HepG2 (cell line): ENCODE measurements around the gene OPRL1. TPM values are rescaled to one million over a fixed set of nuclear protein-coding genes. Genes with fewer than 3 reads are reported as not detected.

Experiments used
- AGO2 ChIP-seq: fragments of 200-400 bp; formaldehyde crosslinking; optimal IDR thresholded peaks from 2 replicates; pipeline ENCODE3; 2017; ENCODE audit warnings: mild to moderate bottlenecking, low read depth, low read length, moderate library complexity
- CEBPB ChIP-seq: IDR thresholded peaks from 2 replicates; pipeline ENCODE4 v1.6.1; 2011; ENCODE audit warnings: low read depth, low read length, improper control_type of control experiment, borderline replicate concordance
- ELF3 ChIP-seq: IDR thresholded peaks from 2 replicates; pipeline ENCODE4 v1.6.1; 2016; ENCODE audit warnings: missing genetic modification reagents, missing compliant biosample characterization
- FOXA1 ChIP-seq, 2 experiments: fragments of 450-650 bp in 1 of 2; sonication (generic) in 1 of 2; formaldehyde crosslinking in 1 of 2; IDR thresholded peaks; 2 replicates each; pipeline versions ENCODE4 v1.4.0 to v1.6.1; 2016 to 2020; ENCODE audit warnings: missing genetic modification reagents in 1 of 2
- GLI4 ChIP-seq: sonication (generic); formaldehyde crosslinking; IDR thresholded peaks from 2 replicates; pipeline ENCODE4 v1.5.1; 2020; ENCODE audit warnings: missing genetic modification reagents, mild to moderate bottlenecking, moderate library complexity, borderline replicate concordance
- HES4 ChIP-seq: sonication (generic); formaldehyde crosslinking; IDR thresholded peaks from 2 replicates; pipeline ENCODE4 v1.9.0; 2021; ENCODE audit warnings: mild to moderate bottlenecking, missing genetic modification reagents, borderline replicate concordance
- KLF13 ChIP-seq: sonication (generic); formaldehyde crosslinking; IDR thresholded peaks from 2 replicates; pipeline ENCODE4 v1.4.0; 2020; ENCODE audit warnings: mild to moderate bottlenecking, missing genetic modification reagents
- MAX ChIP-seq: IDR thresholded peaks from 2 replicates; pipeline ENCODE4 v1.6.1; 2012; ENCODE audit warnings: inconsistent platforms
- MBD4 ChIP-seq: IDR thresholded peaks from 2 replicates; pipeline ENCODE4 v1.6.1; 2012; ENCODE audit warnings: low read length, inconsistent platforms, borderline replicate concordance
- RXRA ChIP-seq: sonication (generic); formaldehyde crosslinking; IDR thresholded peaks from 2 replicates; pipeline ENCODE4 v1.5.1; 2020; ENCODE audit warnings: missing genetic modification reagents
- SIN3A ChIP-seq: IDR thresholded peaks from 2 replicates; pipeline ENCODE4 v1.6.1; 2011; ENCODE audit warnings: low read depth, mild to moderate bottlenecking, control low read depth, low read length, borderline replicate concordance
- THYN1 ChIP-seq: sonication (generic); formaldehyde crosslinking; IDR thresholded peaks from 2 replicates; pipeline ENCODE4 v1.8.1; 2023; ENCODE audit warnings: low read depth, mild to moderate bottlenecking, moderate library complexity, missing genetic modification reagents, borderline replicate concordance
- ZBTB8A ChIP-seq: sonication (generic); formaldehyde crosslinking; IDR thresholded peaks from 2 replicates; pipeline ENCODE4 v1.4.0; 2020; ENCODE audit warnings: mild to moderate bottlenecking, low read depth, missing genetic modification reagents, borderline replicate concordance
- ZNF256 ChIP-seq: sonication (generic); formaldehyde crosslinking; conservative IDR thresholded peaks from 2 replicates; pipeline ENCODE4 v1.4.0; 2020; ENCODE audit warnings: missing genetic modification reagents
- ZNF275 ChIP-seq: sonication (generic); formaldehyde crosslinking; IDR thresholded peaks from 2 replicates; pipeline ENCODE4 v1.8.0; 2022; ENCODE audit warnings: missing genetic modification reagents, mild to moderate bottlenecking, inconsistent platforms, borderline replicate concordance
- polyA plus RNA-seq, 8 experiments: library from polyadenylated mRNA; depleted of rRNA in 3 of 8; stranded (reverse) in 7 of 8; unstranded in 1 of 8; fragments of >200 nt; fragmentation: Illumina TruSeq in 4 of 8; extraction: Trizol in 4 of 8; gene quantifications; 2 replicates each; pipeline versions ENCODE4 v1.2.1 to v1.2.3, GENCODE V29; 2011 to 2016; ENCODE audit warnings: low read depth in 4 of 8, missing spikeins in 1 of 8, mixed read lengths in 1 of 8; ENCODE audit not compliant: insufficient read depth in 1 of 8
- total RNA-seq, 5 experiments: library from RNA; depleted of rRNA; stranded (reverse); fragments of >200 nt; fragmentation: Illumina TruSeq; extraction: Trizol; gene quantifications; 2 replicates each; pipeline ENCODE4 v1.2.3, GENCODE V29; 2016; ENCODE audit warnings: low read depth in 1 of 5
- TF ChIP-seq, protein P1 (sequence below): sonication (generic); formaldehyde crosslinking; IDR thresholded peaks from 2 replicates; pipeline ENCODE4 v1.4.0; 2020; ENCODE audit warnings: missing genetic modification reagents, mild to moderate bottlenecking, borderline replicate concordance
- TF ChIP-seq, protein P2 (sequence below): IDR thresholded peaks from 2 replicates; pipeline ENCODE4 v1.6.1; 2016; ENCODE audit warnings: missing compliant biosample characterization, missing genetic modification reagents, borderline replicate concordance
- TF ChIP-seq, protein P3 (sequence below): sonication (generic); formaldehyde crosslinking; IDR thresholded peaks from 2 replicates; pipeline ENCODE4 v1.8.1; 2023; ENCODE audit warnings: mild to moderate bottlenecking, inconsistent platforms, moderate library complexity, missing genetic modification reagents, borderline replicate concordance

OPRL1 gene
- total and polyA plus RNA-seq, 2 of the 13 experiments (the other 11 are each of a cell fraction or from before 2014, with no cell fraction given) = 0.35 to 0.71 TPM

DNA sequence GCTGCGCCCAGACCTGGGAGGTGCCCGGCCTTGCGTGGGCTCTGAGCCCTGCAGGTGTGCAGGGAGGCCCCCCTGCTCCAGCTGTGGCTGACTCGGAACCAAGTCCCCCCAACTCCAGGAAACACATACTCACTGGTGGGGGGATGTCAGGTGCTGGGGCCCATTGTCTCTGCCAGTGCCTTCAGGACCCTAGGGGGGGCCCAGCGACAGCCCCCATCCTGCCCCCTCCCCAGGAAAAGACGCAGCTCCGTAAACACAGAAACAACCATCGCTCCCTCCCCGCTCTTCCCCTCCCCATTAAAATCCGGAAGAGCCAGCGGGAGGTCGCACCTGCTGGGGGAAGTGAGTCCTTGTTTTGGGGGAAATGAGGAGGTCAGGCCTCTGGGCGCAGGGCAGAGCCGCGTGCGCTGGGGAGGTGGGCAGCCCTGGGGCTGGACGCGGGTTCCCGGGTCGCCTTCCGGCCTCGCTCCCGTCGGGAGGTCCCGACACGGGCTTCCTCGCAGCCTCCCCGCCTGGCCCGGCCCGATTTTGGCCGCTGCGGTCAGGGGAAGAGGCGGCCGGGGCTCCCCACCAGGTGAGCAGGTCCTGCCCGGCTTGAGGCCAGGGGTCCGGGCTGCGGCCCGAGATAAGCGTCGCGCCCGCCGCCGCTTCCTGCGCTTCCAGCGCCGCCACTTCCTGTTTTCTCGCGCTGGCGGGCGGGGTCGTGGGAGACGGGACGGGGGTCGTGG, 37.7 kb upstream of the OPRL1 start (continued):
- TF ChIP-seq RXRA = peak; percentile 52; the same call in 1 of the 2 replicates
- no peak for TF ChIP-seq MBD4
- no peak for TF ChIP-seq CEBPB
- peak; percentile 80; the same call in 1 of the 2 replicates for TF ChIP-seq HES4
- TF ChIP-seq ELF3 = peak; percentile 68
- TF ChIP-seq, protein P1, sequence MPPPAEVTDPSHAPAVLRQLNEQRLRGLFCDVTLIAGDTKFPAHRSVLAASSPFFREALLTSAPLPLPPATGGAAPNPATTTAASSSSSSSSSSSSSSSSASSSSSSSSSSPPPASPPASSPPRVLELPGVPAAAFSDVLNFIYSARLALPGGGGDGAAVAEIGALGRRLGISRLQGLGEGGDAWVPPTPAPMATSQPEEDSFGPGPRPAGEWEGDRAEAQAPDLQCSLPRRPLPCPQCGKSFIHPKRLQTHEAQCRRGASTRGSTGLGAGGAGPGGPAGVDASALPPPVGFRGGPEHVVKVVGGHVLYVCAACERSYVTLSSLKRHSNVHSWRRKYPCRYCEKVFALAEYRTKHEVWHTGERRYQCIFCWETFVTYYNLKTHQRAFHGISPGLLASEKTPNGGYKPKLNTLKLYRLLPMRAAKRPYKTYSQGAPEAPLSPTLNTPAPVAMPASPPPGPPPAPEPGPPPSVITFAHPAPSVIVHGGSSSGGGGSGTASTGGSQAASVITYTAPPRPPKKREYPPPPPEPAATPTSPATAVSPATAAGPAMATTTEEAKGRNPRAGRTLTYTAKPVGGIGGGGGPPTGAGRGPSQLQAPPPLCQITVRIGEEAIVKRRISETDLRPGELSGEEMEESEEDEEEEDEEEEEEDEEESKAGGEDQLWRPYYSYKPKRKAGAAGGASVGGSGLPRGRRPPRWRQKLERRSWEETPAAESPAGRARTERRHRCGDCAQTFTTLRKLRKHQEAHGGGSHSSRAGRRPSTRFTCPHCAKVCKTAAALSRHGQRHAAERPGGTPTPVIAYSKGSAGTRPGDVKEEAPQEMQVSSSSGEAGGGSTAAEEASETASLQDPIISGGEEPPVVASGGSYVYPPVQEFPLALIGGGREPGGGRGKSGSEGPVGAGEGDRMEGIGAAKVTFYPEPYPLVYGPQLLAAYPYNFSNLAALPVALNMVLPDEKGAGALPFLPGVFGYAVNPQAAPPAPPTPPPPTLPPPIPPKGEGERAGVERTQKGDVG (CRISPR knock-in tag) = 0 out of 2 replicates have a peak, but pooled peaks have one; percentile 70
- peak; percentile 81 for TF ChIP-seq MAX
- no peak for TF ChIP-seq THYN1 (CRISPR knock-in tag)
- 0 out of 2 replicates have a peak, but pooled peaks have one; percentile 38 for TF ChIP-seq KLF13 (CRISPR knock-in tag)
- no peak for TF ChIP-seq ZBTB8A (CRISPR knock-in tag)
- TF ChIP-seq, protein P2, sequence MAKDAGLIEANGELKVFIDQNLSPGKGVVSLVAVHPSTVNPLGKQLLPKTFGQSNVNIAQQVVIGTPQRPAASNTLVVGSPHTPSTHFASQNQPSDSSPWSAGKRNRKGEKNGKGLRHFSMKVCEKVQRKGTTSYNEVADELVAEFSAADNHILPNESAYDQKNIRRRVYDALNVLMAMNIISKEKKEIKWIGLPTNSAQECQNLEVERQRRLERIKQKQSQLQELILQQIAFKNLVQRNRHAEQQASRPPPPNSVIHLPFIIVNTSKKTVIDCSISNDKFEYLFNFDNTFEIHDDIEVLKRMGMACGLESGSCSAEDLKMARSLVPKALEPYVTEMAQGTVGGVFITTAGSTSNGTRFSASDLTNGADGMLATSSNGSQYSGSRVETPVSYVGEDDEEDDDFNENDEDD = peak; percentile 79; the same call in 1 of the 2 replicates
- peak; percentile 89; the same call in 1 of the 2 replicates for TF ChIP-seq GLI4 (CRISPR knock-in tag)
- TF ChIP-seq, protein P3, sequence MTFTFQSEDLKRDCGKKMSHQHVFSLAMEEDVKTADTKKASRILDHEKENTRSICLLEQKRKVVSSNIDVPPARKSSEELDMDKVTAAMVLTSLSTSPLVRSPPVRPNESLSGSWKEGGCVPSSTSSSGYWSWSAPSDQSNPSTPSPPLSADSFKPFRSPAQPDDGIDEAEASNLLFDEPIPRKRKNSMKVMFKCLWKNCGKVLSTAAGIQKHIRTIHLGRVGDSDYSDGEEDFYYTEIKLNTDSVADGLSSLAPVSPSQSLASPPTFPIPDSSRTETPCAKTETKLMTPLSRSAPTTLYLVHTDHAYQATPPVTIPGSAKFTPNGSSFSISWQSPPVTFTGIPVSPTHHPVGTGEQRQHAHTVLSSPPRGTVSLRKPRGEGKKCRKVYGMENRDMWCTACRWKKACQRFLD (CRISPR knock-in tag) = peak; percentile 52; the same call in 1 of the 2 replicates
- no peak for TF ChIP-seq ZNF256
- TF ChIP-seq ZNF275 = peak; percentile 36; the same call in 1 of the 2 replicates
- peak; percentile 99 for TF ChIP-seq AGO2
- TF ChIP-seq SIN3A = peak; percentile 21; the same call in 1 of the 2 replicates
- TF ChIP-seq FOXA1 (IDR thresholded peaks at IDR 0.05) = no peak
- TF ChIP-seq FOXA1 (CRISPR knock-in tag; IDR thresholded peaks at IDR 0.05) = no peak; the same call in 1 of the 2 replicates
